ENCODE results near the gene PCCA. TPM values are rescaled to one million over a fixed set of nuclear protein-coding genes. Genes with fewer than 3 reads are reported as not detected.

The PCCA gene
- total RNA-seq, 1 donor from 2014 or later = 3.6 TPM

GRCh38 chr13:100552755-100553154, 463.9 kb downstream of the PCCA start:
- TF ChIP-seq CTCF (IDR thresholded peaks at IDR 0.05) = no peak
- Histone ChIP-seq H3K27me3 (no peaks in the 10 kb centered on the region), H3K36me3 (no peaks in the 10 kb centered on the region), H3K4me3 (no peak overlapping the region), H3K9me3 (no peaks in the 10 kb centered on the region), H3K4me1 (peaks cover 0 to under 1% of the 10 kb centered on the region in 2 donors), H3K27ac (no peak overlapping the region)
- intact Hi-C loops (cut with DNase I) = no loop called here
- no peak for DNase-seq (ENCODE audit: low spot score in 2 of 2)

GRCh38 chr13:100559886-100560285, 471.0 kb downstream of the PCCA start:
- H3K27ac ChIP-seq = no peak overlapping the region
- no peak for TF ChIP-seq CTCF (IDR thresholded peaks at IDR 0.05)
- DNase-seq (ENCODE audit: low spot score in 2 of 2) = no peak
- H3K27me3 ChIP-seq = no peaks in the 10 kb centered on the region
- H3K4me1 ChIP-seq = no peaks in the 10 kb centered on the region
- no peaks in the 10 kb centered on the region for H3K9me3 ChIP-seq
- no peaks in the 10 kb centered on the region for H3K36me3 ChIP-seq
- intact Hi-C loops (cut with DNase I) = no loop called here
- no peak overlapping the region for H3K4me3 ChIP-seq

GRCh38 chr13:100560498-100561157, 471.7 kb downstream of the PCCA start:
- no peak overlapping the region for H3K4me3 ChIP-seq
- H3K36me3 ChIP-seq = no peaks in the 10 kb centered on the region
- no peak for TF ChIP-seq CTCF (IDR thresholded peaks at IDR 0.05)
- intact Hi-C loops (cut with DNase I) = no loop called here
- DNase-seq (ENCODE audit: low spot score in 2 of 2) = no peak
- no peak overlapping the region for H3K27ac ChIP-seq
- H3K9me3 ChIP-seq = no peaks in the 10 kb centered on the region
- H3K4me1 ChIP-seq = no peaks in the 10 kb centered on the region
- H3K27me3 ChIP-seq = no peaks in the 10 kb centered on the region

- intact Hi-C loops (cut with DNase I) = no loop called here
Measured at GRCh38 chr13:100561158-100561499, 472.2 kb downstream of the PCCA start.

GRCh38 chr13:100561599-100562204, 472.8 kb downstream of the PCCA start:
- DNase-seq (ENCODE audit: low spot score in 2 of 2) = no peak

More at GRCh38 chr13:100561158-100561499, 472.2 kb downstream of the PCCA start:
- H3K4me1 ChIP-seq = no peaks in the 10 kb centered on the region
- H3K36me3 ChIP-seq = no peaks in the 10 kb centered on the region
- no peak overlapping the region for H3K4me3 ChIP-seq
- DNase-seq (ENCODE audit: low spot score in 2 of 2) = no peak
- no peaks in the 10 kb centered on the region for H3K27me3 ChIP-seq
- H3K27ac ChIP-seq = no peak overlapping the region
- no peaks in the 10 kb centered on the region for H3K9me3 ChIP-seq
- TF ChIP-seq CTCF (IDR thresholded peaks at IDR 0.05) = no peak

More at GRCh38 chr13:100561599-100562204, 472.8 kb downstream of the PCCA start:
- Histone ChIP-seq H3K27ac (no peak overlapping the region), H3K9me3 (no peaks in the 10 kb centered on the region), H3K4me3 (no peak overlapping the region), H3K4me1 (no peaks in the 10 kb centered on the region), H3K27me3 (no peaks in the 10 kb centered on the region), H3K36me3 (no peaks in the 10 kb centered on the region)
- intact Hi-C loops (cut with DNase I) = no loop called here
- no peak for TF ChIP-seq CTCF (IDR thresholded peaks at IDR 0.05)
